Measurements from ENCODE around the gene PTGFRN.
A peak's percentile ranks its signal among the peaks of the same experiment; 100 is the strongest.

PTGFRN gene

GRCh38 chr1:116981521-116982037 is 71.9 kb downstream of the PTGFRN start:
- no peak for DNase-seq

- DNase-seq: no peak
These were observed 72.7 kb downstream of the PTGFRN start for GRCh38 chr1:116982319-116983004.

DNA sequence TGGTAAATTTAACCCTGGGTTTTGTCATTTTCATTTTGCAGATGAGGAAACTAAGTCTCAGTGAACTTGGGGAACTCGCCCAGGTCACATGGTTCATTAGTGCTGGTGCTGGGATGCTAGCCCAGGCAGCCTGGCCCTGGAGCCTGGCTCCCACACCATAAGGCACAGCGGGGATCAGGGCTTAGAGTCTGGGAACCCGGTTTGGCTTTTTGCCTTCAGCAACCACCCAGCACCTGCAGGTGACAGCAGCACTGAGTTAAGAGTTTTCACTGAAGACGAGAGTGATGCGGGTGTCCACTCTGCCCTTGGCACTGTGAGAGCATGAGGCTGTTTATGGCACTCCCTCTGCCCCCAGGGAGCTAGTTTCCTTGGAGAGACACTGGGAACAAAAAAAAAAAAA is 73.4 kb downstream of the PTGFRN start:
- no peak for DNase-seq

DNA sequence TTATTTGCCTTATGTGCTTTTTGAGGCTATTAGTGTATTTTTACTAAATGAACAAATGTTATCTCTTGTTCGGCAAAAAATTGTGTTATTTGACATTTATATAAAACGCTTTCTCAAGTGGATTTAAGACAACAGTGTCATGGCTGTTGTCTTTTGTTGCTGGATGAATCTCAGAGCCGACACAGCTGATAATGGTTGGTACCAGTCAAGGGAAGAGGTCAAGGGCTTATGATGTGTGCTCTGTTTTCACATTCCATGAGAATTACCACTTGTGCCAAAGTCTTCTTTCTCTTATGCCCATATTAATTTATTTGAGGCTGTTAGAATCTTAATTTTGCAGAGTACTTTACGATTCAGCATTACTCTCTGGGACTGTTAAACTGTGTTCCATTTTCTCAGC is 74.0 kb downstream of the PTGFRN start:
- DNase-seq: no peak

DNA sequence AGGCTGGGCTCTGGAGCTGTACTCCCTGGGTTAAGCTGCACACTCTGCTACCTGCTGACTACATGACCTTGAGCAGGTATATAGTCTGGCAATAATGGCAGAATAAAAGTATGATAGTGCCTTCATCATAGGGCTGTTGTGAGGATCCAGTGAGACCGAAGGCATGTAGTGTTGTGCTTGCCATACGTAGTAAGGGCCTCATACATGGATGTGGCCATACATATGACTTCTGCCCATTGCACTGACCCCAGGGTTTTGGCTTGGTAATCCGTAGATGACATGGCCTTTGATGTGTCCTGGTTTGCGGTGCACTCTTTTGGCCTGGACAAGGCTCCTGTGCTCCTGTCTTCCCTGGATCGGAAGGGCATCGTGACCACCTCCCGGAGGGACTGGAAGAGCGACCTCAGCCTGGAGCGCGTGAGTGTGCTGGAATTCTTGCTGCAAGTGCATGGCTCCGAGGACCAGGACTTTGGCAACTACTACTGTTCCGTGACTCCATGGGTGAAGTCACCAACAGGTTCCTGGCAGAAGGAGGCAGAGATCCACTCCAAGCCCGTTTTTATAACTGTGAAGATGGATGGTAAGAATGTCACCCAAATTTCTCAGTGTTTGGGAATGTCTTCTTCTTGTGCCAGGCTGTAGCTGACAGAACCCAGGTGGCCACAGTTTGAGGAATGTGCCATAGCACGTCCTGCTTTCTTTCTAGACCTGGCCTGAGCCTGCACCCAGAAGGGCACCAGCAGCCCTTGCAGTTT is 74.9 kb downstream of the PTGFRN start:
- no peak for DNase-seq

DNA sequence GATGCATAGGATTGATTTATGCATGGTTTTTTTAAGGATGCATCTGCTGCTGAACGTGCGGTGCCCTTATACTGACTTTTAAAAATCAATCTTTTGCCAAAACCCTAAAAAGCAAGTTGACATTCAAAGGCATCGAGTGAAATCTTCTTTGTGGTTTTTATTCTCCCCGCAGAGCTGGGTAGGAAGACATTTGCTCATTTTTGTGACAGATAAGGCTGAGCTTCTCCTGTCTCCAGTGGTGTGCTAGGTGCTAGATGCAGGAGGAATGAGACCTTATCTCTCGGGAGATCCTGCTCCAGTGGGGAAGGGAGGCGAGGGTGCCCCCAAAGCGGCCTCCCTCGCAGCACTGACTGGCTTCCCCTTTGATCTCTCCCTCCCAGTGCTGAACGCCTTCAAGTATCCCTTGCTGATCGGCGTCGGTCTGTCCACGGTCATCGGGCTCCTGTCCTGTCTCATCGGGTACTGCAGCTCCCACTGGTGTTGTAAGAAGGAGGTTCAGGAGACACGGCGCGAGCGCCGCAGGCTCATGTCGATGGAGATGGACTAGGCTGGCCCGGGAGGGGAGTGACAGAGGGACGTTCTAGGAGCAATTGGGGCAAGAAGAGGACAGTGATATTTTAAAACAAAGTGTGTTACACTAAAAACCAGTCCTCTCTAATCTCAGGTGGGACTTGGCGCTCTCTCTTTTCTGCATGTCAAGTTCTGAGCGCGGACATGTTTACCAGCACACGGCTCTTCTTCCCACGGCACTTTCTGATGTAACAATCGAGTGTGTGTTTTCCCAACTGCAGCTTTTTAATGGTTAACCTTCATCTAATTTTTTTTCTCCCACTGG is 76.9 kb downstream of the PTGFRN start:
- DNase-seq: peak; percentile 41

GRCh38 chr1:116987256-116987555 is 77.5 kb downstream of the PTGFRN start:
- no peak for DNase-seq

DNA sequence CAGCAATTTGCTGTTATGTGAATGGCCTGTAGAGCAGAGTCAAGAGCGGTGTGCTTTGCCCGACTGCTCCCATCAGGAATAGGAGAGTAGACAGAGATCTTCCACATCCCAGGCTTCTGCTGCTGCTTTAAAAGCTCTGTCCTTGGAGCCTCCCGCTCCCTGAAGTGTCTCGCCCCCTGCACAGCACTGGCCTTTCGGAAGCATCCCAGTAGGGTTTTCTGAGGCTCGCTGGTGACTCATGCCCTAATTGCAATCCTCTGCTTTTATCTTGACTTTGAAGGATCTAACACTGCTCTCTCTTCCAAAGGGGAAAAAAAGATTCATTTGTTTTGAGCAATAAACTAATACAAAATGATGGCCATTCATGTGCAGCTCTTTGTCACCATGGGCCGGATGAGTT is 78.5 kb downstream of the PTGFRN start:
- no peak for DNase-seq

- DNase-seq: no peak
These were observed 79.2 kb downstream of the PTGFRN start for GRCh38 chr1:116988908-116989307.

GRCh38 chr1:116989835-116990234 is 80.1 kb downstream of the PTGFRN start:
- DNase-seq: no peak

GRCh38 chr1:116990612-116991151 is 81.0 kb downstream of the PTGFRN start:
- DNase-seq: no peak

DNA sequence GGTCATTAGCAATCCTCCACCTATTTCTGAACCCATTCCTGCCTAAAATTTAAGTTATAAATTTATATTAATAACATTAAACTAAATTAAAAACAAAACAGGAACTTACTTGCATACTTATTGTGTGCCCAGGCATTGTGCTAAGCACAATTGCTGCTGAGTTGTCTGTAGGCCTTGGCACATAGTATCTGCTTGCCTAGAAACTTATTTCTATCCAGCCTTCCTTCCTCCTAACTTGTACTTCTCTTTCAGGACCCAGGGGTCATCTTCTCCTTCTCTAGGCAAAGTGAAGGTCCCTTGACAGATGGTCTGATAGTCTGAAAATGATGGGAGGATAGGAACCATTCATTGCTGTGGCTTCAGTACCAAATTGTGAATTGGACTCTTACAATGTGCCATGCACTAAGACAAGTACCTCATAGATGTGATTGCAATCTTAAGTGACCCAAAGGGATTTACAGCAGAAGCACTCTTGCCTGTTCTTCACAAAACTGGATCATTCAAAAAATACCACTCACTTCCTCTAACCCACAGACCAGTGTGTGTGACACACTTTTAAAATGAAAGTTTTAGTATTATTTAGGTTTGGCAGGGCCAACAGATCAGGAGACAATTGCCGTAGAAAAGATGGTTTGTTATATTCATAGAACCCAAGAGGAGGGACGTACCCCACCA is 81.6 kb downstream of the PTGFRN start:
- DNase-seq: no peak

DNA sequence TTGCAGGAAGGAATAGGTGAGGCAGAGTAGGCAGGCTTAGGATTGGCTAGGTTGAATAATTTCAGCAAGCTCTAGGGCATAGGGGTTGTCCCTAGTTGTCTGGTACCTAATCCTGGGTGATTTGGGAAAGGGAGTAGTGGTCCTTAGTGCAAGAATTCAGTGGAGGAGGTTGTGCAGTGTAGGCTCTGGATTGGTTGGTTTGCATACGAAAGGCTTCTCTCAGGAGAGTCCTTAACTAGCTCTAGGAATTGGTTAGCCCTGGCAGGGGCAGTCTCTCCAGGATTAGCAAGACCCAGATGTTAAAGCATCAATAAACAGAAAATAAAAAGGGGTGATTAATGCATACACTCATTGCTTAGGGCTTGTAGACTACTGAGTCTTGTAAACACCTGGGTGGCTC is 82.2 kb downstream of the PTGFRN start:
- no peak for DNase-seq

DNA sequence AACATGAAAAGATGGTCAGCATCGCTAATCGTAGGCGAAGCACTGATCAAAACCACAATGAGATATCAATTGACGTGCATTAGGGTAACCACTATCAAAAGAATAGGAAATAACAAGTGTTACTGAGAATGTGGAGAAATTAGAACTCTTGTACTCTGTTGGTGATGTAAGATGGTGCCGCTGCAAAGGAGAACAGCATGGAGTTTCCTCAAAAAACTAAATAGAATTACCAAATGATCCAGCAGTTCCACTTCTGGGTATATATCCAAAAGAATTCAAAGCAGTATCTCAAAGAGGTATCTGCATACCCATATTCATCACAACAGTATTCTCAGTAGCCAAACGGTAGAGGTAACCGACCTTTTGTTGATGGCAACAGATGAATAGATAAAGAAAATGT is 83.6 kb downstream of the PTGFRN start:
- no peak for DNase-seq

DNA sequence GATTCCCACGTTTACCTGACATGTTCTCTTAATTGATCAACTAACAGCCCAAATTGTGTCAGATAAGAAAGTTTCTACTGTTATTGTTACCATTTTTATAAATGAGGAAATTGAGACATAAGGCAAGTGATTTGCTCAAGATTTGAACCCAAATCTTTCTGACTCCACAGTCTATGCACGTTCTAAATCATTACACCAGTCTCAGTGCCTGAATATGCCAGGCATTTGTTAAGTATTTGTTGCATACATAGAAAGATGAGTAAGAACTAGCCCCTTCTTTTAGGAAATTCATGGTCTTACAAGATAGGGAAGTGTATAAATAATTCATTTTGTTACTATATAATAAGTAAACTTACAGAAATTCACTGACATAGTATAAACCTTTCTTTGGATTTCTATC is 84.7 kb downstream of the PTGFRN start:
- DNase-seq: no peak

DNA sequence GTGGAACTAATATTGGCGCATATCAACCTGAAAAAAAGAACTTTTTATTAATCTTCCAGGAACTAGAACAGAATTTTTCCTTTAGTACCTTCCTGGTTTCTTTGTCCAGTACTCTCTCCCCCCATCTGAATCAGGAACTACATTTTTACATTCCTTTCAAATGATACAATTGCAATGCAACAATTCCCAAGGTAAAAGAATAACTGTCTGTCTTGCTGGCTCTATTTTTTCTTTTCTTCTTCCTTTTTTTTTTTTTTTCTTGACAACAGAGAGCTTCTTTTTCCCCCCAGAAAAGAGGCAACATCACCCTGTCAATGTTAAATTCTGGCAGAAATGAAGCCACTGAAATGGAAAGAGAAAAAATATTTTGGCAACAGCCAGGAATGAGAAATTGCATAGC is 87.3 kb downstream of the PTGFRN start:
- DNase-seq: no peak

DNA sequence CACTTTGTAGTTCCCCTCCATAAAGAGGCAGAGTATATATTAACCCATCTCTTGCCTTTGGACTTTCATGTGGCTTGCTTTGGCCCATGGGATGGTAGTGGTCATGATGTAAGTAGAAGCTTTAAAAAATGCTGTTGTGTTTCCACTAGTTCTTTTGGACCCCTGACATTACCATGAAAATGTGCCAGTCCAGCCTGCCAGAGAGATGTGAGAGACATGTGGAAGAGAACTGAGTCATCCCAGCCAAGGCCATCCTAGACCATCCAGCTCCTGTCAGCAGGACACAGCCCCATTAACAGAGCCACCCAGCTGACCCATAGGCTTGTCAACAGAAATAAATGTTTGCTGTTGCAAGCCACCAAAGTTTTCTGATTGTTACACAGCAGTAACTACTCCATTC is 87.9 kb downstream of the PTGFRN start:
- no peak for DNase-seq

DNA sequence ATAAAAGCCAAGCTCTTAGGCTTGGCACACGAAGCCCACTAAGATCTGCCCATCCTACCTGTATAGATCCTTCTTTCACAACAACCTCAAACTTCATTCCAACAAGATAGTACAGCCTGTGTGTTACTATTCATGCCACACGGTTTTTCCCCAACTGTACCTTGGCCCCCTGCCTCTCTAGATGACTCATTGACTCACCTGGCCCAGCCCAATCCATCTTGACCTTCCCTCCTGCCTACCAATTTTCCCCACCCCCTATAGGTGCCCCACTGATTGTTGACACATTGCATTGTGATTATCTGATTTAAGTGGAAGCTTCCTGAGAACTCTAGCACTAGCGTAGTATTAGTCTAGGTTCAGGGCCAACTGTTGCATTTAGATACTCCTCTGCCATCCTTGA is 89.9 kb downstream of the PTGFRN start:
- DNase-seq: no peak

DNA sequence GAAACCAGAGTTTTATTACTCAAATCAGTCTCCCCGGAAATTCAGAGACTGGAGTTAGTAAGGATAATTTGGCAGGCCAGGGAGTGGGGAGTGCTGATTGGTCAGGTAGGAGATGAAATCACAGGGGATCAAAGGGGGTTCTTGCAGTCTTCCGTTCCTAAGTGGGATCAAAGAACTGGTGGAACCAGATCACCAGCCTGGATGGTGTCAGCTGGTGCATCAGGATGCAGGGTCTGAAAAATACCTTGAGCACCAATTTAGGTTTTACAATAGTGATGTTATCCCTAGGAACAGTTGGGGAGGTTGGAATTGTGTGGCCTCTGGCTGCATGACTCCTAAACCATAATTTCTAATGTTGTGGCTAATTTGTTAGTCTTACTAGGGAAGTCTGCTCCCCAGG is 90.4 kb downstream of the PTGFRN start:
- DNase-seq: no peak

- DNase-seq: peak; percentile 55
These were observed 91.7 kb downstream of the PTGFRN start, which contains the start of gene CD101 for GRCh38 chr1:117001254-117001927. Gene CD101, plus strand, starts transcription at chr1:117001760. Its CDS starts 58 bp downstream, at chr1:117001818.

- DNase-seq: peak; percentile 66
These were observed 93.6 kb downstream of the PTGFRN start for GRCh38 chr1:117003223-117003875.

DNA sequence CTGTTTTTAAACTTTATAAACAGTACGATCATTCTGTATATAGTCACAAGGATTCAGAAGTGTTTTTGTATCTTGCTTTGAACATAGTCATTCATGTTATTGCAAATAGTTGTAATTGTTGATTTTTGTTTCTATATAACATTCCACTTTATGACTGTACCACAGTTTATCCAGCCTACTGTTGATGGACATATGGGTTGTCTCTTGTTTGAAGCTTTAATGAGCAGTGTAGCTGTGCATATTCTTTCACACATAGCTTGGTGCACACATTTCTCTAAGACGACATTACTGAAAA is 98.0 kb downstream of the PTGFRN start:
- no peak for DNase-seq

Data from hematopoietic multipotent progenitor cell treated with erythropoietin and hydrocortisone succinate and interleukin-3 and kit ligand, for 6 days (in vitro differentiated cells).